Stimulated activated CD8-positive, alpha-beta memory T cell treated with anti-CD3 and anti-CD28 coated beads, Interleukin-2, amount 100 ng/mL, for 1 hour (primary cell): ENCODE data around the gene CHAF1A.

Source experiments
- DNase-seq, 2 donors: peaks; one replicate each; pipeline ENCODE4 v3.0.0-alpha.2; 2020; ENCODE audit warnings: low read depth in 2 of 2

Gene CHAF1A

DNA sequence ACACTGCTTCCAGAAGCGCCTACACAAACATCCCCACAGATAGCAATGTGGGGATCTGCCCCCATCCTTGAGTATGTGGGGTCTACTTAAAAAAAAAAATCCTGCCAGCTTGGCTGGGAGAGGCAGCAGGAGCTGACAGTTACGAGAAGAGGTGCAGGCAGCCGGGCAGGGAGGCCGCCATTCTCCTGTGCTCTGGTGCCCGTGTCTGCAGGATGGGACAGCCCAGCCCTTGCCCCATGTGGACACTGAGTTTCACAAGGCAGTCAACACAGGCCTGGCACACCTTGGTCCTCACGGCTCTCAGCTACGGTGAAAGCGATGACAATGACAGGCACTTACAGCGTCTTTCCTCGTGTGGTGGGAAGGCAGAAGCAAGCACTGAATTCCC is 35.1 kb upstream of the CHAF1A start:
- no peak for DNase-seq

DNA sequence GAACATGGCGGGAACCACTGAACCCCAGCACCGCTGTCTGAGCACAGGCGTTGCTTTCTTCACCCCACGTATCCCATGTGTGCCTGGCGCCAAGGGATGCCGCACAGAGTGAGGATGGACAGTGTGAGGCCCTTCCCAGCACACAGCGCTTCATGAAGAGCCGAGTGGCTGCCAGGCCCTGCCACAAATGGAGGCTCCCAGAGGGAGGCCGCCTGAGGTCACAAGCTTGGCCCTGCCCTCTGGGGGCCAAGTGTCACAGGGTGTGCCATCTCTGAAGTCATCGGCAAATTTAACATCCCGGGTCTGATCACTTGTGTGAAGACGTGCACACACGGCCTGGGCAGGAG is 34.7 kb upstream of the CHAF1A start:
- DNase-seq = no peak

DNA sequence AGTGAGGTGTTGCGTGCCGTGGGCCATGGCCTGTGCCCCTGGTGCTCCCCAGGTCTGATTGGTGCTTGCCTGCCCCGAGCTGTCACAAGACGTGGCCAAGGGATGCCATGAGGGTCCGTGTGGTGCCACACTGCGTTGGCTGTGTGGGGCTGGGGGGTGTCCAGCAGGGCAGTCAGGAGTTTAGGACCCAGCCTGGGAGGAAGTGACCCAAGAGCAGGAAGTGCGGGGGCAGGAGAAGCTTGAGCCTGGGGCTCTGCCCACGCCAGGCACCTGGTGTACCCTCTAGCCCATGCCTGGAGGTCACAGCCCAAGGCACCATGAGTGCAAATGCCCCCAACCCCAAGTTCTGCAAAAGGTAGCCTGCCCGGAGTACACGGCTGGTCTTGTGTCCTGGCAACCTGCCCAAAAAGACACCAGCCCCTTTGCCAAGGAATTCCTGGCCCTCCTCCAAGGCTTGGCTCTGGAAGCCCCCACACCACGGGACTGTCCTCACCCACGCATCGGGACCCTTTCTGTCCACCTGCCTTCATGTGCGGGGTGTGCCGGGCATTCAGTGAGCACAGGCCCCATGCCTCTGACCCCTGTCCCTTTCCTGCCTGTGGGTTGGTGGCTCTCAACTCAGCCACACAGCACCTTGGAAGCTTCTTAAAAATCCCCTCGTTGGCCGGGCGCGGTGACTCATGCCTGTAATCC is 34.2 kb upstream of the CHAF1A start:
- no peak for DNase-seq

DNA sequence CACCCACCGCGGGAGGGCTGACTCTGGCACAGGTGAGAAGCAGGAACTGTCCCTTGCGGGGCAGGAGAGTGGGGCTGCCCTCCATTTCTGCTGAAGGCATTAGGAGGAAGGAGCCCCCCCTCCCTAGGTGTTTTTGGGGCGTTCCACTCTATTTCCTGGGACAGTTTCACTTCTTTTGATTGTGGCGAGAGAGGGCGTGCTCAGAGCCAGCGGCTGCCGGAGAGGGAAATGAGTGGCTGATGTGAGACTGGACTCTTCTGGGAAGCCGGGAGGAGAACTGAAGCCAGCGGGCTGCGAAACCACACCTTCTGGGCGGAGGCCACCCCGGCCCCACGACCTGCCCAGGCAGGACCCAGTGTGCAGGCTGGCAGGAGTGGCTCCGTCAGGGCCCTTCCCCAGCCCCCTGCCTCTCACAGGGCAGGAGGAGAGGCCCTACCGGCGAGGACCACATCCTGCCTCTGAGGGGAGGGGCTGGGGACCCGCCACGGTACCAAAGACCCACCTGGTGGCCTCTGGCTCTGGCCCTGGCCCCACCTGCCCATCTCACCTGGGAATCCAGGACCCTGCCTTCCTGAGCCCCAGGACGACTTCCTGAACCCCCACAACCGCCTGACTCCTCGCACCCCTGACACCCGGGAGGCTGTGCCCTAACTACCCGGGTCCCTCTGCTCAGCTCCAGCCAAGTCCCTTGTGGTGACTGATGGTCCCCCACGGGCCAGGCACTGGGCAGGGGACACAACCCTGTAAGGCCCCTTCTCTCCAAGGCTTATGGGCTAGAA is 33.1 kb upstream of the CHAF1A start:
- DNase-seq = peak; percentile 15 to 45

DNA sequence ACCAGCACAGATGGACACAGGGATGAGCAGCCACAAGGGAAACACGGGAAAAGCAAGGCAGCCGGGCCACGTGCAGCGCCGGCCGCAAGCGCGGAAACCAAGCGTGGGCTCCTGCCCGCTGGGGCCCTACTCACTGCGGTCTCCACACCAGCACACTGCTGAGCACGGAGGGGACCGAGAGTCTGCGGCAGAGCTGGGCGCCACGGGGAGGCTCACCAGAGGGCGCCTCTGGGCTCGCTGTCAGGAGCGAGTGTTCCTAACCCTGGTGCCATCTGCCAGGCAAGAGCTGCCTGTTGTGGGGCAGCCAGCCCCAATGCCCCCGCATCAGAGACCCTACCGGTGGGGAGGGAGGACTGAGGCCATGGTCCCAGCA is 32.6 kb upstream of the CHAF1A start:
- DNase-seq = peak; percentile 44 to 59

DNA sequence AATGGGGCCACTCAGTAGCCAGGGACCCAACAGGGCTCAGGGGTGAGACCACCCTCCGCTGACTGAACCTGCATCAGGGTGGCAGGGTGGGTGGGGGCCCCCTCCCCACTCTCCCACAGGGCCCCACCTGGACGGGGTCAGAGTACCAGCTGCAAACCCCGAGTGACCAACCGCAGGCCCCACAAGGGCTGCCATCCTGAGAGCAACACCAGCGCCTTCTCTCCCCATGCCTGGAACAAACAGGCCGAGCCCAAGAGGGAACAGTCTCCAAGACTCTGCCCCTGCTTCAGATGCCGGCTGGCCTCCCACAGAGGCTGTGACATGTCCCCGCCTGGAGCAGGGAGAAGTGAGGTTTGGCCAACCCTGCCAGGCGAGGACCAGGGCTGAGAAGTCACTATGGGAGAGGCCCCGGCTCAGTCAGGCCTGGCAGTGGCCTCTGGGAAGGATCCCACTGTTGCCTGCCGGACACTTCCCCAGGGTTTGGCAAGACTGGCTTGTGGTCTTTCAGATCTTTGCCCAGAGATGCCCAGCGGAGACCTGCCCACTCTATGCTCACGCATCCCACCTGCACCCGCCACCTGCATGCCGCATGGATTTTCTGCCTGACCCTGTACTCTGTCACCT is 31.9 kb upstream of the CHAF1A start:
- DNase-seq = no peak

DNA sequence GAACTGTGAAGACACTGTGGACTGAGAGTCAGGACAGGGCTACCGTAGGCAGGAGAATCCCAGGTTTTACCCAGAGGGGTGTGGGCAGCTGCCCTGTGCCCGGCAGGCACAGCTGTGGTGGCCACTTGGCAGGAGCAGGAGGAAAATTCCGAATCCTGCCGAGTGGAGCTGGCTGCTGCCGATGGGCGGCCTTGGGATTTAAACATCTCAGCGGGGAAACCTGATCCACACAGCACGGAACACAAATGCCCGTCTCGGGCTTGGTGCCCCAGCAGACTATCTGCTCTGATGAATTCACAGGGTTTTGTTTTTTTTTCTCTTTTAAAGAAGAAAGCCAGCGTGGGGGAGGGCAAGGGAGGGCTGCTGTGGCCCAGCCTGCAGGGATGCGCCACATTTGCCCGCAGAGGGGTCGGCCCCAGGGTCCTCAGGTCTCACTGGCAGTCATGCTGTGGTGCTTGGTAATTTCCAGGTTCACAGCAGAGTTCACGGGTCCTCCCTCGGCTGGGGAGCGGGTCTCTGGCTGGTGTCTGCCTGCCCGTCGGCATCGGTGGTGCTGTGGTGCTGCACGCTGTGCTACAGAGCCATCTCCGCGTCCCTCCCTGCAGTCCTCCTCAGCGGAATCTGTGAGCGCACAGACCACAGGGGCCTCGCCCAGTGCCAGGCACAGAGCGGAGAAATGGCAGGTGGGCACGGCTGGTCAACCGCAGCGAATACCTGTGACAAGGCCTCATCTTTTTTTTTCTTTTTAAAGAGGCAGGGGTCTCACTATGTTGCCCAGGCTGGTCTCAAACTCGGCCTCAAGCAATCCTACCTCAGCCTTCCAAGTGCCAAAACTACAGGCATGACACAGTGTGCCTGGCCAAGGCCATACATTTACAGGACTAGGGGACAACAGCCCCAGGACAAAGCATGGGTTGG is 30.9 kb upstream of the CHAF1A start:
- no peak for DNase-seq

DNA sequence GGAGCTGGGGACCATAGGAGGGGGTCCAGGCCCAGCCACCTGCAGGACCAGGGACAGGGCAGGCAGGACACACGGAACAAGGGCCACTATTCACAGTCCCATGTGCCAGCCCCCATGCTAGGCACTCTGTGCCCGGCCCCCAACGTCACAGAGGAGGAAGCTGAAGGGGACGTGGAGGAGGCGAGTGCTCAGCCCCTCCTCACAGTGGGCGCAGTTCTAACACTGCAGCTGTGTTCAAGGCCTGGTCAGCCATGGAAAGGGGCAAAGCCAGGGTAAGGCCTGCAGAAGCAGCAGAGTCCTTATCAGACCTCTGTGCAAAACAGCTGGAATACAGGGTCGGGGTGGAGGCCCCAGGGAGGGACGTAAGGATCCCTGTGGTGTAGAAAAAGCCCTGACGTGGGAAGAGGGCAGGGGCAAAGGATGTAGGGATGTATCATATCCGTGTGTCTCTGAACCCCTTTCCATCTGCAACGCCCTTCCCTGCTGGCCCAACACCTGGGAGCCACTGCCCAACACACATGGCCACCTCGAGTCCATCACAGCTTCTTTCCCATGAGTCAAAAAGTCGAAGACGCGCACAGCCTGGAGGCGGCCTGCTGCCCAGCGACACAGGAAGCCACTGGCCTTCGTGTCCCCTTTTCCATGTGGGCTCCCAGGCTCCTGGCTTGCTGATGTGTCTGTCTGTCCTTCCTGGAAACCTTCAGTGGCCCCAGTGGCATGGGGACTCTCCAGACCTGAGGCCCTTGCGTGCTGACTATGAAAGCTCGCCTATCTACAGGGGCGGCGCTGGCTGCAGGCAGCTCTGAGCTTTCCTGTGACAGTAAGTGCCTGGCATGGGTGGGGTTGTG is 30.1 kb upstream of the CHAF1A start:
- DNase-seq = no peak

DNA sequence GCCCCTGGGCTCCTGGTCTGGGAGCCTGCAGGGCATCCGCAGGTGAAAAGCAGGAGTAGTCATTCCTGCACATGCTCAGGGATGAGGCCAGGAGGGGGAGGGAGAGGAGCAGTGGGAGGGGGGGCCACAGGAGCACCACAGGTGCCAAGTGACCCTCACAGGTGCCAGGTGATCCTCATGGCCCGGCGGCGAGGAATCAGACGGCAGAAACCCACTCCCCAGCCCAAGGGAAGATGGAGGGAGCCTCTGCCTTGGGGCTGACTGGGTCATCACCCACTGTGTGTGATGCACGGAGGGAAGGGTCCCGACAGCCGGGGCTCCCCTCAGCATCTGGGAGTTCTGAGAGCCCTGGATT is 29.4 kb upstream of the CHAF1A start:
- DNase-seq = no peak

DNA sequence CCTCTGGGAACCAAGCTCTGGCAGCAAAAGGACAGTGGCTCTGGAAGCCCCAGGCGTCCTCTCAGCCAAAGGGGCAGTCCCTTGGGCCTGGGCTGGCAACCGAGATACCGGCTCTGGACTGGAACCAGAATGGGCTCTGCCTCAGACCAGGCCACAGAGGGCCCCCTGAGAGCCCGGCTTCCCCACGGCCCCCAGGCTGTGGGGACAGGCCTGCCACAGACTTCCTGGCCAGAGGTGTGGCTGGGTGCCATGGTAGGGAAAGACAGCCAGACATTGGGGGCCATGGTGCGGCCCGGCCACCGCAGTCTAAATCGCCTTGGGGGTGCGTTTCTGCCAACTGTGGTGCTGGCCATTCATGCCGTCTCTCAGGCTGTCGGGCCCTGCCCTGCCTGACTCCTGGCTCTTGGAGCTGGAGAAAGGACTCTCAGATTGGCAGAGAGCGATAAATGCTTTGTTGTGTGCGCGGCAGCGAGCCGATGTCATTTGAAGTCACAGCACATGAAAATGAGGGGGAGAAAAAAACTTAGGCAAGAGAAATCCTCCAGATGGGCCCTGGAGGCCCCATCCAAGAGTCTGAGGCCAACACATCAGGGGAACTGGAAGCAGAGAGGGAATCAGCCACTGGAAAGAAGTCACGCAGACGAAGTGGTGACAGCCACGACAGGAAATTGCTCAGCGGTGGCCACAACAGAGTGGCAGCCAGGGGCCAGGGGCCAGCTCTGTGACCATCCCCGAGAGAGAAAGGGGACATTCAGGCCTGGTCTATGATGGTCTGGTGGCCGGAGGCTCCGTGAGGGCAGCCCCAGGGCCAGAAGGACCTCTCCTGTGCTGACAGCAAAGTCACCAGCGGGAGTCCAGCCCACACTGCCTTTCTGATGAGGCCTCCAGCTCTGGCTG is 28.6 kb upstream of the CHAF1A start:
- no peak for DNase-seq

DNA sequence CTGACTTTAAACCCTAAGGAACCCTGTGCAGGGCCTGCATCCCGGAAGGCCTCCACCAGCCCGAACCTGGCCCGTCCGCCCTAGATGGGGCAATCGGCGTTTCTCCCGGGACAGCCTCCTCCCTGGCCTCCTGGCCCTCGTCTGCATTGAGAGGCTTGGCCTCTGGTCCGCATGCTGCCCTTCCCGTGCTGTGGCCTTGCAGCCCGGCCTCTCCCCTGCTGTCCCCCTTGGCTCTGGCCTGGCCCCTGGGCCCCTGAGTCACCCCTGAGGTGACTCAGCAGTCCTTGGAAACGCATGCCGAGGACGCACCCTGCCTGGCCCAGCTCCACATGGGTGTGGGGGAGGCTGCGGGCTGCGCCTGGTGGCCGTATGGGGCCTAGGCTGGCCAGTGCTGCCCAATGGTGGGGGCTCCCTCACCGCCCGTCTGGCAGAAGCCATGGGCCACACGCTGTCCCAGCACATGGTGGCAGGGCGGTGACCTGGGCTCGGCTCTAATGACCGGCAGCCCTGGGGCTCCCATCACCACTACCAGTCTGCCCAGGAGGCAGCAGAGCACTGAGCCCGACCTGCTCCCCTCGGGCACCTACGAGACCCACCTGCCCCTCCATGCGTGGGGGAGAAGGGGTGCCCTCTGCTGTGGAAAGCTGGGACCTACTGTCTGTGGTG is 27.8 kb upstream of the CHAF1A start:
- no peak for DNase-seq

DNA sequence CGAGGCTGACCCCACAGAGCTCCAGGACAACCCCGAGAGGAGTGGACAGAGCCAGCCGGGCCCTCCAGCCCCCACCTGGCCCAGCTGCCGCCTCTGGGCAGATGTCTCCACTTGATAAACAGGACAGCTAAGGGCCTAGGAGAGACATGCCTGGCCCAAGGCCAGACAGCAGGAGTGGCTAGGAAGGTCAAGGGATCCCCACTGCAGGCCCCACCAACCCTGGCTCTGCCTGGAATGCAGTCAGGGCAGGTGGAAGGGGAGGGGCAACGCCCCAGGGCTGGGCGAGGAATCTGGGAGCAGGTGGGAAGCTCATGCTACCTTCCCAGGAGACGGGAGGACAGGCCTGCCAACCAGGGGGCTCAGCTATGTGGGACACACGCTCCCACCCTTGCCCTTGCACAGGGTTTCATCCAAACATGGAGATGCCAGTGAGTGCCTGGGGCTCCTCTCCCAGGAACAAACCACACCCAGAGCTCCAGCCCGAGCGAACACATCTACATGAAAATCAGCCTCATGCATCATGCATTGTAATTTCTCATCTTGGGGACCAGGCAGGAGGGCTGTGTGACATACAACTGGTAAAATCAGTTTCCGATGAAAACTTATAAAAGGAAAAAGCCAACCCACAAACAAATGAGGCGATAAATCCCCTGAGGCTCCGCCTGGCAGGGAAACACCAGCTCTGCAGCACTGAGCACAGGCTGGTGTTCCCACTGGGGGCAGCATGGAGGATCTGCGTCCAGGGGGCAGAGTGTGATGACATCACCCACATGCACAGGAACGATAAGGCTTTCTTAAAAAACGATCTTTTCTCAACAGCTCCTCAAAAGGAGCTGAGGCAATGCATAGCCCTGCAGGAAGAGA is 27.0 kb upstream of the CHAF1A start:
- DNase-seq = no peak

DNA sequence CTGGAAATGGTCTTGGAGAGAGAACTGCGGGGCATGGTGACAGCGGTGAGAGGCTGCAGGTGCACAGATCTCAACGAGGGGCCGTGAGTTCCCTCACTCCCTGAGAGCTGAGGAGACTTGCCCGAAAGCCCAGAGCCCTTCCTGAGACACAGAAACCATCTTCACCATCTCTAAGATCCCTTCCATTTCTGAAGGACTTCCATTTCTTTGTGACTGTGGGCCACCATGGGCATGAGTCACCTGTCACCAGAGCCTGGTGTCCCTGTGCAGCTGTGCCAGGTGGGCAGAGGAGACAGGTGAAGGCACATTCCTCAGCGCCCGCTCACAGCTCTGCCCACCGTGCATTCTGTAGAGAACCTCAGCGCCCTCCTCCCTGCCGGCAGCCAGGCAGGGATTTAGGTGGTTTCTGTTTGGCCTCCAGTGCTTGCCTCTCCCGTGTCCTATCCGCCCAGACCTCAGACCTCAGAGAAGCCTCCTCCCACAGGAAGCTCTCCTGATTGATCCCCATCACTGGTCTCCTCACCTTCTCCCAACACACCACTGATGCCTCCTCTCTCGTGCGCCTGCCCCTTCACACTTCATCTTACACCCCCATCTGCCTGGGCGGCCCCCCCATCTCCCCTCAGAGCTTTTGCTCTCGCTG is 26.3 kb upstream of the CHAF1A start:
- DNase-seq = no peak

DNA sequence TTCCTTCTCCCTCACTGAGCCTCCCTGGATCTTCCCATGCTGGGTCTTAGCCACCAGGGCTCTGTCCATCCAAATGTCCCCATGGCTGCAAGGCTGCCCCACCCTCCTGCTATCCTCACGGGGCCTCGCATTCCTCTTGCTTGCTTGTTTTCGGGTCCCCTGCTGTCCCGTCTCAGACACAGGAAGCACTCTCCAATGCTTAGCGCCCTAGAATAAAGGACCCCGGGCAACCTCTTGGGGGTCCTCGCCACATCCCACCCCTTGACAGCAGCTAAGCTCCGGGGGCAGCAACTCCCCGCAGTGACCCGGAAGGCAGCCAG is 25.8 kb upstream of the CHAF1A start:
- no peak for DNase-seq

DNA sequence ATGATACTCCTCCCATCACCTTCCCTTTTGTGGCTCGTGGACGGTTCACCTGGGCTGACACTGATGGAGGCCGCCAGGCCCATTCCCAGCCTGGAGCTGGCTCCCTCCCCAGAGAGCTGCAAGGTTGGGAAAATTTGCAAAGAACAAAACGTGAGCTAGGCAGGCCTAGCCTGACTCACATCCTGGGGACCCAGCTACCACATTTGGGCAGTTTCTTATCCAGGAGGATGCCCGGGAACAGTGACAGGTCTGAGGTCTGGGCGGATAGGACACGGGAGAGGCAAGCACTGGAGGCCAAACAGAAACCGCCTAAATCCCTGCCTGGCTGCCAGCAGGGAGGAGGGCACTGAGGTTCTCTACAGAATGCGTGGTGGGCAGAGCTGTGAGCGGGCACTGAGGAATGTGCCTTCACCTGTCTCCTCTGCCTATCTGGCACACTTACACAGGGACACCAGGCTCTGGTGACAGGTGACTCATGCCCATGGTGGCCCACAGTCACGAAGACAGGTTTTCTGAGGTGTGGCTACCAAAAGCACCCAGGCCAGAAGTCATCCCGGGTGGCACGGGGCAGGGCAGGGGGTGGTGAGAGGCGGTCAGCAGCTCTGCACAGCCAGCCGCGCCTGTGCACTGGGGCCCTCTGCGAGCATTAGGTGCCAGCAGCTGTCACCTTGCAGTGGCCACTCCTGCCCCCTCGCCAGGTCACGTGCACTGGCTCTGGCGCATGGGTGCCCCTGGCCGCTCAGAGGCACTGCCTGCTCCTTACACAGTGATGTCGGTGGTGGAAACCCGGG is 25.3 kb upstream of the CHAF1A start:
- DNase-seq = no peak

DNA sequence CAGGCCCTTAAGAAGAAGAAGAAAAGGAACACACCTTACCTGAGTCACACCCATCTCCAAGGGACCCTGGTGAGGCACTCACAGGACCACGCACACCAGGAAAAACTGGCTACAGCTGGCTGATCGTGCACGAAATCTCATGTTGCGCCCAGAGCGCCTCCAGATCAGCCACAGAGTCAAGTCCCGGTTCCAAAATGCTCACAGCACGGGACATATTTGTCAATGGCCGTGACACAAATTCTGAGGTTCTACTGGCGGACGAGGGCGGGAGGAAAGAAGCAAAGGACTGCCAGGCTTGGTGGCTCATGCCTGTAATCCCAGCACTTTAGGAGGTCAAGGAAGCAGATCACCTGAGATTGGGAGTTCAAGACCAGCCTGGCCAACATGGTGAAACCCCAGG is 23.6 kb upstream of the CHAF1A start:
- DNase-seq = no peak

DNA sequence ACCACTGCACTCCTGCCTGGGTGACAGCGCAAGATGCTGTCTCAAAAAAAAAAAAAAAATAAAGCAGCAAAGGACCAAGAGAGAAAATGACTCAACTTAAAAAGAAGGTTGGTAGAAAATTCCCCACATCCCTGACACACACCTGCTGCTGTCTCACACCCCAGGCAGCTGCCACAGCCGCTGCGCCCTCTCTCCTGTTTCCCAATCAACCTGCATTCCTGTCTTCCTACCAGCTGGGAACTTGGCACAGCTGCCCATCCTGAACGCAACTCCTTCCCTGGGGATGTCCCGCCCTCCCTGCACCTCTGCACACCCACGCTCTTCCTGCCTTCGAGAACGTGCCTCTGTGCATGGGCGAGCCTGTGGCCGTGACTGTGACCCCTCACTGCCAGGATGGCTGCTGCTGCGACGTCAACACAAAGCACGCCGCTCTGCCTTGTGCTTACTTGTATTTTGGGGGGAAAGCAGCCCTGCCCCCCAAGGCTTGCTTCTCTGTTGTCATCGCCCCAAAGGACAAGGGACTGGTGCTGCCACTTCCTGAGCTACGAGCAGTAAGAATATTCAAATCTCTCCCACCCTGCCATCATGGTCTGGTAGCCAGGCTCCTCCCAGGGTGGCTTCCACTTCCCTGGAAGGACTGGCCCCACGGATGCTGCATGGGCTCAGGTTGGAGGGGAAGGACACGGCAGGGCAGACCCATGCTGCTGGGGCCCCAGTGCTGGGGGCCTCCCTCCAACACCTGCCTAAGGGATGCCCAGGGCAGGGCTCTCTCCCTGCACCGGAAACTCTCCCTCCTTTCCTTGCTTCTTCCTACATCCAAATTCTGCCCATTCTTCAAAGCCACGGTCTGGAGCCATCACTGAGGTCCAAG is 22.8 kb upstream of the CHAF1A start:
- DNase-seq = no peak
